CD14-positive monocyte (primary cell): ENCODE results near the gene DCHS1. TPM values are rescaled to one million over a fixed set of nuclear protein-coding genes. Genes with fewer than 3 reads are reported as not detected.

ENCODE experiments used
- DNase-seq, 3 donors: peaks; one replicate each; pipeline ENCODE4 v3.0.0-alpha.2; 2011 to 2022
- H2AFZ ChIP-seq: 2 replicates; pipeline ENCODE4 v1.6.0; 2012; ENCODE audit warnings: mild to moderate bottlenecking, low read depth, low read length, inconsistent platforms; ENCODE audit not compliant: insufficient read depth, poor library complexity, severe bottlenecking
- H3K27ac ChIP-seq, 2 donors: 1 replicate in 1 of 2; 2 replicates in 1 of 2; pipeline ENCODE4 v1.5.1; 2012 to 2013; ENCODE audit warnings: low read length in 2 of 2, control low read depth in 1 of 2, inconsistent platforms in 1 of 2, low read depth in 1 of 2, mild to moderate bottlenecking in 1 of 2
- H3K27me3 ChIP-seq, 2 donors: one replicate each; pipeline versions ENCODE4 v1.6.0 to v1.6.1; 2011 to 2013; ENCODE audit warnings: low read length in 2 of 2; ENCODE audit not compliant: control insufficient read depth in 2 of 2, insufficient read depth in 2 of 2
- H3K36me3 ChIP-seq, 2 donors: replicated peaks in 1 of 2; 1 replicate in 1 of 2; 2 replicates in 1 of 2; pipeline versions ENCODE4 v1.5.1 to v1.6.1; 2012 to 2013; ENCODE audit warnings: low read length in 2 of 2, control low read depth in 1 of 2, inconsistent platforms in 1 of 2, mild to moderate bottlenecking in 1 of 2; ENCODE audit not compliant: insufficient read depth in 2 of 2, control insufficient read depth in 1 of 2
- H3K4me1 ChIP-seq, 2 donors: 1 replicate in 1 of 2; 2 replicates in 1 of 2; pipeline versions ENCODE4 v1.5.1 to v1.6.1; 2012 to 2013; ENCODE audit warnings: low read length in 2 of 2, control low read depth in 1 of 2, inconsistent platforms in 1 of 2, mild to moderate bottlenecking in 1 of 2, moderate library complexity in 1 of 2; ENCODE audit not compliant: insufficient read depth in 2 of 2, control insufficient read depth in 1 of 2
- H3K4me2 ChIP-seq: replicated peaks from 2 replicates; pipeline ENCODE3; 2012; ENCODE audit warnings: low read length, moderate library complexity, mild to moderate bottlenecking; ENCODE audit not compliant: poor library complexity, severe bottlenecking; ENCODE audit errors: extremely low read depth
- H3K4me3 ChIP-seq, 3 experiments: fragments of 200-600 bp in 1 of 3; sonication (generic) in 1 of 3; replicated peaks in 1 of 3; 1 replicate in 2 of 3; 2 replicates in 1 of 3; pipeline ENCODE4 v1.5.1; 2011 to 2013; ENCODE audit warnings: low read length in 3 of 3, mild to moderate bottlenecking in 3 of 3, control low read depth in 2 of 3, low read depth in 2 of 3, inconsistent platforms in 1 of 3, moderate library complexity in 1 of 3
- H3K79me2 ChIP-seq: 2 replicates; pipeline ENCODE4 v1.6.0; 2012; ENCODE audit warnings: mild to moderate bottlenecking, control low read depth, inconsistent platforms, low read length, moderate library complexity; ENCODE audit not compliant: insufficient read depth
- H3K9ac ChIP-seq: 2 replicates; pipeline ENCODE4 v1.6.0; 2017; ENCODE audit warnings: low read length, mild to moderate bottlenecking; ENCODE audit not compliant: insufficient read depth, poor library complexity, severe bottlenecking
- H3K9me3 ChIP-seq, 2 donors: replicated peaks in 1 of 2; 1 replicate in 1 of 2; 2 replicates in 1 of 2; pipeline versions ENCODE4 v1.5.1 to v1.6.1; 2012 to 2013; ENCODE audit warnings: low read length in 2 of 2, control low read depth in 1 of 2; ENCODE audit not compliant: control insufficient read depth in 1 of 2, insufficient read depth in 1 of 2
- H4K20me1 ChIP-seq: 2 replicates; pipeline ENCODE4 v1.6.0; 2012; ENCODE audit warnings: mild to moderate bottlenecking, low read length, control low read depth, moderate library complexity; ENCODE audit not compliant: insufficient read depth
- H3K27ac Mint-ChIP-seq, 7 donors: one replicate each; pipeline ENCODE4 v1.8.0; 2020; ENCODE audit warnings: mild to moderate bottlenecking in 7 of 7, mixed read lengths in 7 of 7, moderate library complexity in 6 of 7, inconsistent platforms in 2 of 7
- H3K27me3 Mint-ChIP-seq, 3 donors: one replicate each; pipeline ENCODE4 v1.8.0; 2021 to 2022; ENCODE audit warnings: low read depth in 3 of 3, mild to moderate bottlenecking in 3 of 3, mixed read lengths in 3 of 3, moderate library complexity in 3 of 3, inconsistent platforms in 1 of 3
- H3K36me3 Mint-ChIP-seq, 2 donors: one replicate each; pipeline ENCODE4 v1.8.0; 2020; ENCODE audit warnings: mixed read lengths in 2 of 2, inconsistent platforms in 1 of 2, mild to moderate bottlenecking in 1 of 2
- H3K4me1 Mint-ChIP-seq: one replicate; pipeline ENCODE4 v1.8.0; 2020; ENCODE audit warnings: mild to moderate bottlenecking, mixed read lengths
- H3K4me3 Mint-ChIP-seq, 2 donors: one replicate each; pipeline ENCODE4 v1.8.0; 2020; ENCODE audit warnings: mild to moderate bottlenecking in 2 of 2, mixed read lengths in 2 of 2, moderate library complexity in 1 of 2
- H3K9me3 Mint-ChIP-seq, 7 donors: one replicate each; pipeline ENCODE4 v1.8.0; 2020 to 2022; ENCODE audit warnings: mixed read lengths in 7 of 7, mild to moderate bottlenecking in 6 of 7, moderate library complexity in 6 of 7, inconsistent platforms in 2 of 7
- CTCF ChIP-seq: fragments of 200-600 bp; IDR thresholded peaks from one replicate; pipeline ENCODE4 v1.8.0; 2022; ENCODE audit warnings: antibody characterized with exemption, mild to moderate bottlenecking
- WGBS: methylation state at CpG from one replicate; pipeline ENCODE4 v1.1.5; 2013; ENCODE audit warnings: missing lambda C conversion rate; ENCODE audit not compliant: insufficient coverage; 5-methylcytosine and 5-hydroxymethylcytosine counted together
- intact Hi-C, 2 donors: fragments of 100-400 bp; cut with micrococcal nuclease; formaldehyde crosslinking; loops; one replicate each; pipeline versions ENCODE4 v1.15.0 to v1.15.1; 2023
- polyA plus RNA-seq, 3 donors: library from polyadenylated mRNA; depleted of rRNA in 1 of 3; unstranded in 2 of 3; stranded (reverse) in 1 of 3; fragments of 300-500 nt in 2 of 3; fragments of >200 nt in 1 of 3; fragmentation: Illumina TruSeq in 2 of 3; gene quantifications; 1 replicate in 2 of 3; 2 replicates in 1 of 3; pipeline ENCODE4 v1.2.3, GENCODE V29; 2012 to 2021

The DCHS1 gene
- polyA plus RNA-seq, 3 donors, result 0.01 to 0.88 (median 0.02) TPM

GRCh38 chr11:6611092-6611962 lies 44.3 kb downstream of the DCHS1 start:
- peak overlapping the region in 6 of 7 donors; percentile 90 to 96 (median 95) for H3K27ac Mint-ChIP-seq
- H3K36me3 ChIP-seq, result peaks cover 67 to 71% of the 10 kb centered on the region in 2 donors
- no peaks in the 10 kb centered on the region for H3K9me3 ChIP-seq
- no peaks in the 10 kb centered on the region for H3K9me3 Mint-ChIP-seq
- H3K27ac ChIP-seq, result peak overlapping the region; percentile 74 to 99
- H3K9ac ChIP-seq, result peak overlapping the region; percentile 93
- H3K4me3 Mint-ChIP-seq, result peak overlapping the region; percentile 86 to 93
- WGBS, result 7% methylated on average over 32 of the region's 39 CpGs
- H2AFZ ChIP-seq, result peak overlapping the region; percentile 57
- intact Hi-C loops, result loop anchor here (5.0 to 10.0 kb wide), 5 partner anchors 41 to 379 kb away; partner anchors contain the start of genes FHIP1B (in 2 of the 2), ARFIP2 (in 1 of the 2), CNGA4 (in 1 of the 2) and SMPD1 (in 1 of the 2)
- H3K4me1 Mint-ChIP-seq, result peaks cover 27% of the 10 kb centered on the region
- TF ChIP-seq CTCF, result no peak
- H3K4me2 ChIP-seq, result peak overlapping the region; percentile 96
- peaks cover 47 to 56% of the 10 kb centered on the region in 2 donors for H3K4me1 ChIP-seq
- no peak for DNase-seq
- peak overlapping the region; percentile 69 to 87 (median 76) for H3K4me3 ChIP-seq
- H4K20me1 ChIP-seq, result peaks cover 29% of the 10 kb centered on the region
- H3K36me3 Mint-ChIP-seq, result peaks cover 42 to 44% of the 10 kb centered on the region in 2 donors
- no peaks in the 10 kb centered on the region for H3K27me3 ChIP-seq
- no peaks in the 10 kb centered on the region for H3K27me3 Mint-ChIP-seq
- H3K79me2 ChIP-seq, result peaks cover 68% of the 10 kb centered on the region

- peaks cover 42 to 51% of the 10 kb centered on the region in 2 donors for H3K36me3 Mint-ChIP-seq
- WGBS, result 97% methylated on average over 3 of the region's 6 CpGs
- no peak for TF ChIP-seq CTCF
- no peak for DNase-seq
- H3K4me1 Mint-ChIP-seq, result peaks cover 19% of the 10 kb centered on the region
- intact Hi-C loops, result loop anchor here (5.0 to 10.0 kb wide), 5 partner anchors 42 to 378 kb away; partner anchors contain the start of genes FHIP1B (in 2 of the 2), ARFIP2 (in 1 of the 2), CNGA4 (in 1 of the 2) and SMPD1 (in 1 of the 2)
- Histone ChIP-seq H3K4me1 (peaks cover 54 to 59% of the 10 kb centered on the region in 2 donors), H3K4me2 (peak overlapping the region; percentile 96), H3K36me3 (peaks cover 60 to 63% of the 10 kb centered on the region in 2 donors), H2AFZ (no peak overlapping the region), H3K4me3 (peak overlapping the region in 1 of 3 experiments; percentile 87), H3K9me3 (no peaks in the 10 kb centered on the region), H3K9ac (no peak overlapping the region), H3K27me3 (no peaks in the 10 kb centered on the region), H3K27ac (peak overlapping the region; percentile 74 to 99), H4K20me1 (peaks cover 33% of the 10 kb centered on the region), H3K79me2 (peaks cover 68% of the 10 kb centered on the region)
- no peak overlapping the region for H3K4me3 Mint-ChIP-seq
- H3K27ac Mint-ChIP-seq, result peak overlapping the region in 5 of 7 donors; percentile 77 to 96 (median 95)
- no peaks in the 10 kb centered on the region for H3K9me3 Mint-ChIP-seq
- no peaks in the 10 kb centered on the region for H3K27me3 Mint-ChIP-seq
Measured at GRCh38 chr11:6610591-6610990, 45.0 kb downstream of the DCHS1 start.
